HG03439 (cell line): ENCODE data around the gene MAGEA2B.
A peak's percentile ranks its signal among the peaks of the same experiment; 100 is the strongest.
"Not testable (repeated sequence)": the region's sequence is repeated elsewhere in the genome, so short reads cannot be mapped to it uniquely, and the experiment has no call there.

Experiments
- ATAC-seq: cut with Tn5 transposase; IDR thresholded peaks from one replicate; pipeline ENCODE4 v1.9.1; 2021; ENCODE audit warnings: mild to moderate bottlenecking, moderate library complexity; ENCODE audit not compliant: unreplicated experiment

MAGEA2B gene, protein sequence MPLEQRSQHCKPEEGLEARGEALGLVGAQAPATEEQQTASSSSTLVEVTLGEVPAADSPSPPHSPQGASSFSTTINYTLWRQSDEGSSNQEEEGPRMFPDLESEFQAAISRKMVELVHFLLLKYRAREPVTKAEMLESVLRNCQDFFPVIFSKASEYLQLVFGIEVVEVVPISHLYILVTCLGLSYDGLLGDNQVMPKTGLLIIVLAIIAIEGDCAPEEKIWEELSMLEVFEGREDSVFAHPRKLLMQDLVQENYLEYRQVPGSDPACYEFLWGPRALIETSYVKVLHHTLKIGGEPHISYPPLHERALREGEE

DNA sequence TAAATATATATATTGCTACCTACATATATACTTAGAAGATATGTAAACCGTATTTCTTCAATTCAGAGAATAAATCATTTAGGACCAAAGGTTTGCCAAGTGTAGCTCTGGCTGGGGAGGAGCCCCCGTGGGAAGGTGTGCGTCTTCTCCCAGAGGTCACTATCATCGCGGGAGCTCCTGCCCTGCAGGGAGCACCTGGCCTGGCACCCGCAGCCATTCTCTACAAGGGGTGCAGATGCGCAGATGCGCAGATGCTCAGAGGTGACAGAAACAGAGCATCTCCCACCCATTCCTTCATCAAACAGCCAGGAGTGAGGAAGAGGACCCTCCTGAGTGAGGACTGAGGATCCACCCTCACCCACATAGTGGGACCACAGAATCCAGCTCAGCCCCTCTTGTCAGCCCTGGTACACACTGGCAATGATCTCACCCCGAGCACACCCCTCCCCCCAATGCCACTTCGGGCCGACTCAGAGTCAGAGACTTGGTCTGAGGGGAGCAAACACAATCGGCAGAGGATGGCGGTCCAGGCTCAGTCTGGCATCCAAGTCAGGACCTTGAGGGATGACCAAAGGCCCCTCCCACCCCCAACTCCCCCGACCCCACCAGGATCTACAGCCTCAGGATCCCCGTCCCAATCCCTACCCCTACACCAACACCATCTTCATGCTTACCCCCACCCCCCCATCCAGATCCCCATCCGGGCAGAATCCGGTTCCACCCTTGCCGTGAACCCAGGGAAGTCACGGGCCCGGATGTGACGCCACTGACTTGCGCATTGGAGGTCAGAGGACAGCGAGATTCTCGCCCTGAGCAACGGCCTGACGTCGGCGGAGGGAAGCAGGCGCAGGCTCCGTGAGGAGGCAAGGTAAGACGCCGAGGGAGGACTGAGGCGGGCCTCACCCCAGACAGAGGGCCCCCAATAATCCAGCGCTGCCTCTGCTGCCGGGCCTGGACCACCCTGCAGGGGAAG lies at the start of gene MAGEA2B:
TSS of gene MAGEA2B (plus strand) at position 814 of the 973 bp plus-strand sequence. CDS start 2,479 bp downstream, outside the sequence.
- ATAC-seq = not testable (repeated sequence)

DNA sequence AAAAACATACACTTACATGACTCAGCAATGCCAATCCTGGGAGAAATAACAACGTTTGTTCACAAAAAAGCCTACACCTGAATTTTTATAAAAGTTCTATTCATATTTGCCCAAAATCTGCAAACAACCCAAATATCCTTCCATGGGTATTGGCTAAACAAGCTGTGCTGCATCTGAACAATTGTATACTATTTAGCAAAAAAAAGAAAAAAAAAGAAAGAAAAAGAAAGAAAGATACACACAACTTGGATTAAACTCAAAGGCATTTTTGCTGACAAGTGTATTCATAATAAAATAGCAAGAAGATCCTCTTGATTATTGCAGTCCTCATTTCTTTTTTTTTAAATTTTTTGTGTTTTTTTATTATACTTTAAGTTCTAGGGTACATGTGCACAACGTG lies 40.3 kb upstream of the MAGEA2B start:
- no peak for ATAC-seq

DNA sequence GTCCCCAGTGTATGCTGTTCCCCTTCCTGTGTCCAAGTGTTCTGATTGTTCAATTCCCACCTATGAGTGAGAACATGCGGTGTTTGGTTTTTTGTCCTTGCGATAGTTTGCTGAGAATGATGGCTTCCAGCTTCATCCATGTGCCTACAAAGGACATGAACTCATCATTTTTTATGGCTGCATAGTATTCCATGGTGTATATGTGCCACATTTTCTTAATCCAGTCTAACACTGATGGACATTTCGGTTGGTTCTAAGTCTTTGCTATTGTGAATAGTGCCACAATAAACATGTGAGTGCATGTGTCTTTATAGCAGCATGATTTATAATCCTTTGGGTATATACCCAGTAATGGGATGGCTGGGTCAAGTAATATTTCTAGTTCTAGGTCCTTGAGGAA lies 39.8 kb upstream of the MAGEA2B start:
- ATAC-seq = not testable (repeated sequence)

DNA sequence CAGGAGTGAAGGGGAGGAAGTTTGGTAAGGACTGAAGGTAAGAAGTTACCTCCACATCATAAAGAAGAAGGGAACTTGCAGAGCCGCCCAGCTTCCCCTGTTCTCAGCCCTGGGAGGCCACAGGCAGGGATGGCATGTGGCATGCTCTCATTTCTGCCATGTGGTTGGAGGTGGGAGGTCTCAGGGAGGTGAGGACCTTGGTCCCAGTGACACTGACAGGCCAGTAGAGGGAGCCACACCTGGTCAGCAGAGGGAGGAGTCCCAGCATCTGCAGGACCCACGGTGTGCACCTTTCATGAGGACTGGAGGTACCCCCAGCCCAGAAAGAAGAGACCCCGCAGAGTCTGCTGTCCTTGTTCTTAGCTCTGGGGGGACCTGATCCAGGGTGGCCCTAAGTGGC lies 33.4 kb upstream of the MAGEA2B start:
- ATAC-seq = peak; percentile 54

DNA sequence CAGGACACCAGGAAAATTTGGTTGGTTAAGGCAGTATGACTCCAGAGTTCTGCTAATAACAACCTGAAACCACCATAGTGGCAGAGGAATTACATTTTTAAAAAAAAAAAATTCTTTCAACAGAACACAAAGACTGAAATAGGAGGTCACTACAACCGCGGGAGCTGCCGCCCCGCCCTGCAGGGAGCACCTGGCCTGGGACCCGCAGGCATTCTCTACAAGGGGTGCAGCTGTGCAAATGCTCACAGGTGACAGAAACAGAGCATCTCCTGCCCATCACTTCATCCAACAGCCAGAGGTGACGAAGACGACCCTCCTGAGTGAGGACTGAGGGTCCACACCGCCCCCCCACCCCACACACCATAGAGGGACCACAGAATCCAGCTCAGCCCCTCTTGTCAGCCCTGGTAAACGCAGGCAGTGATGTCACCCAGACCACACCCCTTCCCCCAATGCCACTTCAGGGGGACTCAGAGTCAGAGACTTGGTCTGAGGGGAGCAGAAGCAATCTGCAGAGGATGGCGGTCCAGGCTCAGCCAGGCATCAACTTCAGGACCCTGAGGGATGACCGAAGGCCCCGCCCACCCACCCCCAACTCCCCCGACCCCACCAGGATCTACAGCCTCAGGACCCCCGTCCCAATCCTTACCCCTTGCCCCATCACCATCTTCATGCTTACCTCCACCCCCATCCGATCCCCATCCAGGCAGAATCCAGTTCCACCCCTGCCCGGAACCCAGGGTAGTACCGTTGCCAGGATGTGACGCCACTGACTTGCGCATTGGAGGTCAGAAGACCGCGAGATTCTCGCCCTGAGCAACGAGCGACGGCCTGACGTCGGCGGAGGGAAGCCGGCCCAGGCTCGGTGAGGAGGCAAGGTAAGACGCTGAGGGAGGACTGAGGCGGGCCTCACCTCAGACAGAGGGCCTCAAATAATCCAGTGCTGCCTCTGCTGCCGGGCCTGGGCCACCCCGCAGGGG lies 16.2 kb upstream of the MAGEA2B start, which contains the start of gene MAGEA3:
TSS of gene MAGEA3 (plus strand) at position 843 of the 980 bp plus-strand sequence. CDS start 2,039 bp downstream, outside the sequence.
- ATAC-seq = not testable (repeated sequence)

DNA sequence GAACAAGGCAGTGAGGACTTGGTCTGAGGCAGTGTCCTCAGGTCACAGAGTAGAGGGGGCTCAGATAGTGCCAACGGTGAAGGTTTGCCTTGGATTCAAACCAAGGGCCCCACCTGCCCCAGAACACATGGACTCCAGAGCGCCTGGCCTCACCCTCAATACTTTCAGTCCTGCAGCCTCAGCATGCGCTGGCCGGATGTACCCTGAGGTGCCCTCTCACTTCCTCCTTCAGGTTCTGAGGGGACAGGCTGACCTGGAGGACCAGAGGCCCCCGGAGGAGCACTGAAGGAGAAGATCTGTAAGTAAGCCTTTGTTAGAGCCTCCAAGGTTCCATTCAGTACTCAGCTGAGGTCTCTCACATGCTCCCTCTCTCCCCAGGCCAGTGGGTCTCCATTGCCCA lies 14.0 kb upstream of the MAGEA2B start:
- ATAC-seq = not testable (repeated sequence)

DNA sequence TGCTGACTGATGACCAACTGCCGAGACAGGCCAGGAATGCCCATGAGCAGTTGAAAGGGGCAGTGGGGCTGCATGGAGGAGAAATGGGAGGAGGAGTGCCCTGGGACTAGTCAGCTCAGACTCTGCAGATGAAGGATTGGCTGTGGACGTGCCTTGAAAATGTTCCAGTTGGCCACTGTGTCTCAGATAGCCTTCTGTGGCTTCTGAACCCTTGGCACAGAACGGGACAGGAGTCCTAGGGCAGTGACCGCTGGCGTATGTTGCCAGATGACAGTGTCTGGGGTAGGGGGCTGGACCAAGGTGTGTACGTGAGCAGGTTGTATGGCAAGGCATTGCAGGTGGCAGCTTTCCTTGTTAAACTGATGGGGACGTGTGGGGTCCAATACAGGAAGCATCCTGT lies 7.9 kb upstream of the MAGEA2B start:
- not testable (repeated sequence) for ATAC-seq

DNA sequence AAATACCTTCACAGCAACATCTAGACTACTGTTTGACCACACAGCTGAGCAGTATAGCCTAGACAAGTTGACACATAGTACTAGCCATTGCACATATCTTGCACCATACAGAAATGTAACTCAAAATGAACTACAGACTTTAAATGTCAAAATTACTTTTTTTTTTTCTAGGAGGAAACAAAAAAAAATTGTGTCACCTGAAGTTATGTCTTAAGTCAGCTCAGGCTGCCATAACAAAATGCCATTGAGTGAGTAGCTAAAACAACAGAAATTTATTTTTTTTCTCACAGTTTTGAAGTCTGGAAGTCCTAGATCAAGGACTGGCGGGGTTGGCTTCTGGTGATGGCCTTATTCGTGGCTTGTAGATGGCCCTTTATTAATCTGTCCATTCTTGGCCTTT lies 5.3 kb upstream of the MAGEA2B start, which contains the start of gene CSAG2:
TSS of gene CSAG2 (minus strand) at position 101 of the 400 bp plus-strand sequence. CDS start 161 bp downstream, outside the sequence.
- ATAC-seq = not testable (repeated sequence)

DNA sequence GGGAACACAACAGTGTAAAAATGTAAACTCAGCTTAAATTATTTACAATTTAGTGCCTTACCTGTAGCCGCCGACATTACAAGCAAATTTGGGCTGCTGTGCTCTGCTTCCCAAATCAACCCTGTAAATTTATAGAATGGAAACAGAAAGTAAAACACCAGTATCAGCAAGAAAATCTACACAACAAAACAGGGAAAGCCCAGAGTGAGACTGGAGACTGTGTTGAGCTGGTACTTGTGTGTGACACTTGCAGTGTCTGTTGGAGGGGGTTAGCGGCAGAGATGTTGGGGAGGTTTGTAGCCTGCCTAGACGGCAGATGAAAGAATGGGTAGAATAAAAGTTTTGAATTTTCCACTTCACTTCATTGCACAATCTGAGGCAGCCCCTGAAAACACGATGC lies 1.2 kb upstream of the MAGEA2B start:
- not testable (repeated sequence) for ATAC-seq

DNA sequence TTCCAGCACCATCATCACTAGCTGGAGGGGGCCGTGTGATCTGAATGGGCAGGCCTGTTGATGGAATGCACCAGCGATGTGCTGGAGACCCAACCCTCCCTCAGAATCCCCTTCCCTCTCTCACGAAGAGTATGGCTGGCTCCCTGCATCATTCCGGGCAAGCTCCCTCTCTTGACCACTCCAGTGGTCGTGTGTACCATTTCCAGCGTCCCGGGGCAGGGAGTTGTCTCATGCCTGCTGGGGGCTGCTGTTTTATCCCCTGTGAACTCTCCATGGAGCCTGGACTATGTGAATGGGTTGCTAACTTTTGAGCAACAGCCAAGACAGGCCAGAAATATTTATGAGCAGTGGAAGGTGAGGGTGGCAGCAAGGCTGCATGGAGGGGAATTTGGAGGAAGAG lies 11.0 kb downstream of the MAGEA2B start:
- no peak for ATAC-seq

DNA sequence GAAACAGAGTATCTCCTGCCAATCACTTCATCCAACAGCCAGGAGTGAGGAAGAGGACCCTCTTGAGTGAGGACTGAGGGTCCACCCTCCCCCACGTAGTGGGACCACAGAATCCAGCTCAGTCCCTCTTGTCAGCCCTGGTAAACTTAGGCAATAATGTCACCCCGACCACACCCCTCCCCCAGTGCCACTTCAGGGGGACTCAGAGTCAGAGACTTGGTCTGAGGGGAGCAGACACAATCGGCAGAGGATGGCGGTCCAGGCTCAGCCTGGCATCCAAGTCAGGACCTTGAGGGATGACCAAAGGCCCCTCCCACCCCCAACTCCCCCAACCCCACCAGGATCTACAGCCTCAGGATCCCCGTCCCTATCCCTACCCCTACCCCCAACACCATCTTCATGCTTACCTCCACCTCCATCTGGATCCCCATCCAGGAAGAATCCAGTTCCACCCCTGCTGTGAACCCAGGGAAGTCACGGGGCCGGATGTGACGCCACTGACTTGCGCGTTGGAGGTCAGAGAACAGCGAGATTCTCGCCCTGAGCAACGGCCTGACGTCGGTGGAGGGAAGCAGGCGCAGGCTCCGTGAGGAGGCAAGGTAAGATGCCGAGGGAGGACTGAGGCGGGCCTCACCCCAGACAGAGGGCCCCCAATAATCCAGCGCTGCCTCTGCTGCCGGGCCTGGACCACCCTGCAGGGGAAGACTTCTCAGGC lies 19.0 kb downstream of the MAGEA2B start, which contains the start of the genes CSAG1 and MAGEA12:
TSS of gene CSAG1 (minus strand) at position 461 of the 715 bp plus-strand sequence. CDS start 1,261 bp downstream, outside the sequence.
TSS of gene MAGEA12 (plus strand) at position 497 of the 715 bp plus-strand sequence. CDS start 2,405 bp downstream, outside the sequence.
- ATAC-seq = no peak

DNA sequence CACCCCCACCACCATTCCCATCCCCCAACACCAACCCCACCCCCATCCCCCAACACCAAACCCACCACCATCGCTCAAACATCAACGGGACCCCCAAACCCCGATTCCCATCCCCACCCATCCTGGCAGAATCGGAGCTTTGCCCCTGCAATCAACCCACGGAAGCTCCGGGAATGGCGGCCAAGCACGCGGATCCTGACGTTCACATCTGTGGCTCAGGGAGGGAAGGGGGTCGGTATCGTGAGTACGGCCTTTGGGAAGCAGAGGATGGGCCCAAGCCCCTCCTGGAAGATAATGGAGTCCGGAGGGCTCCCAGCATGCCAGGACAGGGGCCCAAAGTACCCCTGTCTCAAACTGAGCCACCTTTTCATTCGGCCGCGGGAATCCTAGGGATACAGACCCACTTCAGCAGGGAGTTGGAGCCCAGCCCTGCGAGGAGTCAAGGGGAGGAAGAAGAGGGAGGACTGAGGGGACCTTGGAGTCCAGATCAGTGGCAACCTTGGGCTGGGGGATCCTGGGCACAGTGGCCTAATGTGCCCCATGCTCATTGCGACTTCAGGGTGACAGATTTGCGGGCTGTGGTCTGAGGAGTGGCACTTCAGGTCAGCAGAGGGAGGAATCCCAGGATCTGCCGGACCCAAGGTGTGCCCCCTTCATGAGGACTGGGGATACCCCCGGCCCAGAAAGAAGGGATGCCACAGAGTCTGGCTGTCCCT lies 19.9 kb downstream of the MAGEA2B start:
- ATAC-seq = not testable (repeated sequence)

DNA sequence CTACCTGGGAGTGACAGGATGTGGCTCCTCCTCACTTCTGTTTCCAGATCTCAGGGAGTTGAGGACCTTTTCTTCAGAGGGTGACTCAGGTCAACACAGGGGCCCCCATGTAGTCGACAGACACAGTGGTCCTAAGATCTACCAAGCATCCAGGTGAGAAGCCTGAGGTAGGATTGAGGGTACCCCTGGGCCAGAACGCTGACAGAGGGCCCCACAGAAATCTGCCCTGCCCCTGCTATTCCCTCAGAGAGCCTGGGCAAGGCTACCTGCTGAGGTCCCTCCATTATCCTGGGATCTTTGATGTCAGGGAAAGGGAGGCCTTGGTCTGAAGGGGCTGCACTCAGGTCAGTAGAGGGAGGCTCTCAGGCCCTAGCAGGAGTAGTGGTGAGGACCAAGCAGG lies 20.7 kb downstream of the MAGEA2B start:
- ATAC-seq = no peak

DNA sequence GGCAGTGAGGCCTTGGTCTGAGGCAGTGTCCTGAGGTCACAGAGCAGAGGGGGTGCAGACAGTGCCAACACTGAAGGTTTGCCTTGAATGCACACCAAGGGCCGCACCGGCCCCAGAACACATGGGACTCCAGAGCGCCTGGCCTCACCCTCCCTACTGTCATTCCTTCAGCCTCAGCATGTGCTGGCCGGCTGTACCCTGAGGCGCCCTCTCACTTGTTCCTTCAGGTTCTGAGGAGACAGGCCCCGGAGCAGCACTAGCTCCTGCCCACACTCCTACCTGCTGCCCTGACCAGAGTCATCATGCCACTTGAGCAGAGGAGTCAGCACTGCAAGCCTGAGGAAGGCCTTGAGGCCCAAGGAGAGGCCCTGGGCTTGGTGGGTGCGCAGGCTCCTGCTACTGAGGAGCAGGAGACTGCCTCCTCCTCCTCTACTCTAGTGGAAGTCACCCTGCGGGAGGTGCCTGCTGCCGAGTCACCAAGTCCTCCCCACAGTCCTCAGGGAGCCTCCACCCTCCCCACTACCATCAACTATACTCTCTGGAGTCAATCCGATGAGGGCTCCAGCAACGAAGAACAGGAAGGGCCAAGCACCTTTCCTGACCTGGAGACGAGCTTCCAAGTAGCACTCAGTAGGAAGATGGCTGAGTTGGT lies 21.6 kb downstream of the MAGEA2B start:
- ATAC-seq = no peak

DNA sequence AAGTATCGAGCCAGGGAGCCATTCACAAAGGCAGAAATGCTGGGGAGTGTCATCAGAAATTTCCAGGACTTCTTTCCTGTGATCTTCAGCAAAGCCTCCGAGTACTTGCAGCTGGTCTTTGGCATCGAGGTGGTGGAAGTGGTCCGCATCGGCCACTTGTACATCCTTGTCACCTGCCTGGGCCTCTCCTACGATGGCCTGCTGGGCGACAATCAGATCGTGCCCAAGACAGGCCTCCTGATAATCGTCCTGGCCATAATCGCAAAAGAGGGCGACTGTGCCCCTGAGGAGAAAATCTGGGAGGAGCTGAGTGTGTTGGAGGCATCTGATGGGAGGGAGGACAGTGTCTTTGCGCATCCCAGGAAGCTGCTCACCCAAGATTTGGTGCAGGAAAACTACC lies 22.1 kb downstream of the MAGEA2B start:
- ATAC-seq = not testable (repeated sequence)

DNA sequence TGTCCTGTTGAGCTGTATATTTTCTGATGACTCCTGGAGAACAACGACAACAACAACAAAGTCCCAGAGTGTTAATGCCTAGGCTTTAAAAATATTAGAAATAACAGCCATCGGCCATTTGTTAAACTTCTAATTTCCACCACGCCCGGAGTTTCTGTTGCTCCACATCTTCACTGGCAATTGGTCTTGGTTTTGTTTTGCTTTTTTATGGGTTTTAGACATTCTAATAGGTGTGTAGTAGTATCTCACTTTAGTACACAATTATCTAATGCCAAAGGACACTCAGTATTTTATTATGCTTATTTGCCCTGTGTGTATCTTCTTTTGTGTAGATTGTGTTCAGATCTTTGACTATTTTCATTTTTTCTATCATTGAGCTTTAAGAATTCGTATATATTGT lies 24.1 kb downstream of the MAGEA2B start:
- no peak for ATAC-seq

DNA sequence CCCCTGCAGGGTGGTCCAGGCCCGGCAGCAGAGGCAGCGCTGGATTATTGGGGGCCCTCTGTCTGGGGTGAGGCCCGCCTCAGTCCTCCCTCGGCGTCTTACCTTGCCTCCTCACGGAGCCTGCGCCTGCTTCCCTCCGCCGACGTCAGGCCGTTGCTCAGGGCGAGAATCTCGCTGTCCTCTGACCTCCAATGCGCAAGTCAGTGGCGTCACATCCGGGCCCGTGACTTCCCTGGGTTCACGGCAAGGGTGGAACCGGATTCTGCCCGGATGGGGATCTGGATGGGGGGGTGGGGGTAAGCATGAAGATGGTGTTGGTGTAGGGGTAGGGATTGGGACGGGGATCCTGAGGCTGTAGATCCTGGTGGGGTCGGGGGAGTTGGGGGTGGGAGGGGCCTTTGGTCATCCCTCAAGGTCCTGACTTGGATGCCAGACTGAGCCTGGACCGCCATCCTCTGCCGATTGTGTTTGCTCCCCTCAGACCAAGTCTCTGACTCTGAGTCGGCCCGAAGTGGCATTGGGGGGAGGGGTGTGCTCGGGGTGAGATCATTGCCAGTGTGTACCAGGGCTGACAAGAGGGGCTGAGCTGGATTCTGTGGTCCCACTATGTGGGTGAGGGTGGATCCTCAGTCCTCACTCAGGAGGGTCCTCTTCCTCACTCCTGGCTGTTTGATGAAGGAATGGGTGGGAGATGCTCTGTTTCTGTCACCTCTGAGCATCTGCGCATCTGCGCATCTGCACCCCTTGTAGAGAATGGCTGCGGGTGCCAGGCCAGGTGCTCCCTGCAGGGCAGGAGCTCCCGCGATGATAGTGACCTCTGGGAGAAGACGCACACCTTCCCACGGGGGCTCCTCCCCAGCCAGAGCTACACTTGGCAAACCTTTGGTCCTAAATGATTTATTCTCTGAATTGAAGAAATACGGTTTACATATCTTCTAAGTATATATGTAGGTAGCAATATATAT lies 39.5 kb downstream of the MAGEA2B start, which contains the start of gene MAGEA2:
TSS of gene MAGEA2 (minus strand) at position 157 of the 965 bp plus-strand sequence. CDS start 2,479 bp downstream, outside the sequence.
- not testable (repeated sequence) for ATAC-seq
